ENCODE measurements around the gene HYCC1. TPM values are rescaled to one million over a fixed set of nuclear protein-coding genes. Genes with fewer than 3 reads are reported as not detected.

The HYCC1 gene
- total RNA-seq, 1 experiment from 2014 or later = 125 TPM

DNA sequence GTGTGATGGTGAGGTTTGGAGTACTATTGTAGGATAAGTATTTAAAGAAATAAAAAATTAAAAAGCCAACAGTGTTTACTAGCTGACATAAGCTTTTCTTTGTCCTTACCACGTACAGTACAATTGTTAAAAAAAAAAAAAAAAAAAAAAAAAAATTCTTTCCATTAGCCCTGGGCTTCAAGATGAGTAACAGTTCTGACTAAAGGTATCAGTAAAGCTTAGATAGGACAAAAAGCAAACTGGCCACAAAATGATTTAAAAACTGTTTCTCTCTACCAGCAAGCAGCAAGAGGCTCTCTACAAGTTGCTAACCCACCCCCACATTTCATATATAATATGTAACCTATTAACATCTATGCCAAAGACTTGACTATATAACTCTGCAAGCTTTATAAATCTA lies 17.5 kb downstream of the HYCC1 start:
- no peak overlapping the region for H3K4me3 Mint-ChIP-seq
- ChIA-PET CTCF (interaction anchor here (0.6 to 1.9 kb wide), 2 partner anchors 59 to 128 kb away, joined by 5 to 6 read pairs; no protein-coding TSS in a partner anchor), POLR2A (interaction anchor here (0.6 kb wide), 1 partner anchor 1040 kb away, joined by 3 read pairs; no protein-coding TSS in a partner anchor)
- H3K27me3 Mint-ChIP-seq (ENCODE audit: low read depth) = no peaks in the 10 kb centered on the region
- no peaks in the 10 kb centered on the region for H3K36me3 Mint-ChIP-seq
- no peak overlapping the region for H3K27ac Mint-ChIP-seq
- H3K9me3 Mint-ChIP-seq = no peaks in the 10 kb centered on the region
- H3K4me1 Mint-ChIP-seq = peaks cover 68% of the 10 kb centered on the region
- DNase-seq (ENCODE audit: low spot score) (no peak), ATAC-seq (no peak)
- TF ChIP-seq ZNF121 (CRISPR knock-in tag; IDR thresholded peaks at IDR 0.05) = no peak
- TF ChIP-seq, protein P1, sequence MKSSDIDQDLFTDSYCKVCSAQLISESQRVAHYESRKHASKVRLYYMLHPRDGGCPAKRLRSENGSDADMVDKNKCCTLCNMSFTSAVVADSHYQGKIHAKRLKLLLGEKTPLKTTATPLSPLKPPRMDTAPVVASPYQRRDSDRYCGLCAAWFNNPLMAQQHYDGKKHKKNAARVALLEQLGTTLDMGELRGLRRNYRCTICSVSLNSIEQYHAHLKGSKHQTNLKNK (CRISPR knock-in tag; IDR thresholded peaks at IDR 0.05) = no peak
- TF ChIP-seq, protein P2, sequence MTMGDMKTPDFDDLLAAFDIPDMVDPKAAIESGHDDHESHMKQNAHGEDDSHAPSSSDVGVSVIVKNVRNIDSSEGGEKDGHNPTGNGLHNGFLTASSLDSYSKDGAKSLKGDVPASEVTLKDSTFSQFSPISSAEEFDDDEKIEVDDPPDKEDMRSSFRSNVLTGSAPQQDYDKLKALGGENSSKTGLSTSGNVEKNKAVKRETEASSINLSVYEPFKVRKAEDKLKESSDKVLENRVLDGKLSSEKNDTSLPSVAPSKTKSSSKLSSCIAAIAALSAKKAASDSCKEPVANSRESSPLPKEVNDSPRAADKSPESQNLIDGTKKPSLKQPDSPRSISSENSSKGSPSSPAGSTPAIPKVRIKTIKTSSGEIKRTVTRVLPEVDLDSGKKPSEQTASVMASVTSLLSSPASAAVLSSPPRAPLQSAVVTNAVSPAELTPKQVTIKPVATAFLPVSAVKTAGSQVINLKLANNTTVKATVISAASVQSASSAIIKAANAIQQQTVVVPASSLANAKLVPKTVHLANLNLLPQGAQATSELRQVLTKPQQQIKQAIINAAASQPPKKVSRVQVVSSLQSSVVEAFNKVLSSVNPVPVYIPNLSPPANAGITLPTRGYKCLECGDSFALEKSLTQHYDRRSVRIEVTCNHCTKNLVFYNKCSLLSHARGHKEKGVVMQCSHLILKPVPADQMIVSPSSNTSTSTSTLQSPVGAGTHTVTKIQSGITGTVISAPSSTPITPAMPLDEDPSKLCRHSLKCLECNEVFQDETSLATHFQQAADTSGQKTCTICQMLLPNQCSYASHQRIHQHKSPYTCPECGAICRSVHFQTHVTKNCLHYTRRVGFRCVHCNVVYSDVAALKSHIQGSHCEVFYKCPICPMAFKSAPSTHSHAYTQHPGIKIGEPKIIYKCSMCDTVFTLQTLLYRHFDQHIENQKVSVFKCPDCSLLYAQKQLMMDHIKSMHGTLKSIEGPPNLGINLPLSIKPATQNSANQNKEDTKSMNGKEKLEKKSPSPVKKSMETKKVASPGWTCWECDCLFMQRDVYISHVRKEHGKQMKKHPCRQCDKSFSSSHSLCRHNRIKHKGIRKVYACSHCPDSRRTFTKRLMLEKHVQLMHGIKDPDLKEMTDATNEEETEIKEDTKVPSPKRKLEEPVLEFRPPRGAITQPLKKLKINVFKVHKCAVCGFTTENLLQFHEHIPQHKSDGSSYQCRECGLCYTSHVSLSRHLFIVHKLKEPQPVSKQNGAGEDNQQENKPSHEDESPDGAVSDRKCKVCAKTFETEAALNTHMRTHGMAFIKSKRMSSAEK (CRISPR knock-in tag; IDR thresholded peaks at IDR 0.05; ENCODE audit: borderline replicate concordance) = no peak
- TF ChIP-seq CREB1 (CRISPR knock-in tag; IDR thresholded peaks at IDR 0.05) = no peak
- TF ChIP-seq, protein P3, sequence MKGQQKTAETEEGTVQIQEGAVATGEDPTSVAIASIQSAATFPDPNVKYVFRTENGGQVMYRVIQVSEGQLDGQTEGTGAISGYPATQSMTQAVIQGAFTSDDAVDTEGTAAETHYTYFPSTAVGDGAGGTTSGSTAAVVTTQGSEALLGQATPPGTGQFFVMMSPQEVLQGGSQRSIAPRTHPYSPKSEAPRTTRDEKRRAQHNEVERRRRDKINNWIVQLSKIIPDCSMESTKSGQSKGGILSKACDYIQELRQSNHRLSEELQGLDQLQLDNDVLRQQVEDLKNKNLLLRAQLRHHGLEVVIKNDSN (CRISPR knock-in tag; IDR thresholded peaks at IDR 0.05) = no peak
- TF ChIP-seq TP53 (CRISPR knock-in tag; IDR thresholded peaks at IDR 0.05) = no peak
- TF ChIP-seq TEAD4 (CRISPR knock-in tag; IDR thresholded peaks at IDR 0.05) = no peak
- TF ChIP-seq, protein P4, sequence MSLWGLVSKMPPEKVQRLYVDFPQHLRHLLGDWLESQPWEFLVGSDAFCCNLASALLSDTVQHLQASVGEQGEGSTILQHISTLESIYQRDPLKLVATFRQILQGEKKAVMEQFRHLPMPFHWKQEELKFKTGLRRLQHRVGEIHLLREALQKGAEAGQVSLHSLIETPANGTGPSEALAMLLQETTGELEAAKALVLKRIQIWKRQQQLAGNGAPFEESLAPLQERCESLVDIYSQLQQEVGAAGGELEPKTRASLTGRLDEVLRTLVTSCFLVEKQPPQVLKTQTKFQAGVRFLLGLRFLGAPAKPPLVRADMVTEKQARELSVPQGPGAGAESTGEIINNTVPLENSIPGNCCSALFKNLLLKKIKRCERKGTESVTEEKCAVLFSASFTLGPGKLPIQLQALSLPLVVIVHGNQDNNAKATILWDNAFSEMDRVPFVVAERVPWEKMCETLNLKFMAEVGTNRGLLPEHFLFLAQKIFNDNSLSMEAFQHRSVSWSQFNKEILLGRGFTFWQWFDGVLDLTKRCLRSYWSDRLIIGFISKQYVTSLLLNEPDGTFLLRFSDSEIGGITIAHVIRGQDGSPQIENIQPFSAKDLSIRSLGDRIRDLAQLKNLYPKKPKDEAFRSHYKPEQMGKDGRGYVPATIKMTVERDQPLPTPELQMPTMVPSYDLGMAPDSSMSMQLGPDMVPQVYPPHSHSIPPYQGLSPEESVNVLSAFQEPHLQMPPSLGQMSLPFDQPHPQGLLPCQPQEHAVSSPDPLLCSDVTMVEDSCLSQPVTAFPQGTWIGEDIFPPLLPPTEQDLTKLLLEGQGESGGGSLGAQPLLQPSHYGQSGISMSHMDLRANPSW (CRISPR knock-in tag; conservative IDR thresholded peaks at IDR 0.05; ENCODE audit: low read depth) = no peak
- TF ChIP-seq ELF4 (CRISPR knock-in tag; IDR thresholded peaks at IDR 0.05; ENCODE audit: low read depth) = no peak
- TF ChIP-seq, protein P5, sequence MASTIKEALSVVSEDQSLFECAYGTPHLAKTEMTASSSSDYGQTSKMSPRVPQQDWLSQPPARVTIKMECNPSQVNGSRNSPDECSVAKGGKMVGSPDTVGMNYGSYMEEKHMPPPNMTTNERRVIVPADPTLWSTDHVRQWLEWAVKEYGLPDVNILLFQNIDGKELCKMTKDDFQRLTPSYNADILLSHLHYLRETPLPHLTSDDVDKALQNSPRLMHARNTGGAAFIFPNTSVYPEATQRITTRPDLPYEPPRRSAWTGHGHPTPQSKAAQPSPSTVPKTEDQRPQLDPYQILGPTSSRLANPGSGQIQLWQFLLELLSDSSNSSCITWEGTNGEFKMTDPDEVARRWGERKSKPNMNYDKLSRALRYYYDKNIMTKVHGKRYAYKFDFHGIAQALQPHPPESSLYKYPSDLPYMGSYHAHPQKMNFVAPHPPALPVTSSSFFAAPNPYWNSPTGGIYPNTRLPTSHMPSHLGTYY (CRISPR knock-in tag; IDR thresholded peaks at IDR 0.05) = no peak
- no peak for TF ChIP-seq ZNF263 (CRISPR knock-in tag; IDR thresholded peaks at IDR 0.05; ENCODE audit: low read depth)
- no peak for TF ChIP-seq KAT7 (CRISPR knock-in tag; IDR thresholded peaks at IDR 0.05; ENCODE audit: borderline replicate concordance)
- TF ChIP-seq, protein P6, sequence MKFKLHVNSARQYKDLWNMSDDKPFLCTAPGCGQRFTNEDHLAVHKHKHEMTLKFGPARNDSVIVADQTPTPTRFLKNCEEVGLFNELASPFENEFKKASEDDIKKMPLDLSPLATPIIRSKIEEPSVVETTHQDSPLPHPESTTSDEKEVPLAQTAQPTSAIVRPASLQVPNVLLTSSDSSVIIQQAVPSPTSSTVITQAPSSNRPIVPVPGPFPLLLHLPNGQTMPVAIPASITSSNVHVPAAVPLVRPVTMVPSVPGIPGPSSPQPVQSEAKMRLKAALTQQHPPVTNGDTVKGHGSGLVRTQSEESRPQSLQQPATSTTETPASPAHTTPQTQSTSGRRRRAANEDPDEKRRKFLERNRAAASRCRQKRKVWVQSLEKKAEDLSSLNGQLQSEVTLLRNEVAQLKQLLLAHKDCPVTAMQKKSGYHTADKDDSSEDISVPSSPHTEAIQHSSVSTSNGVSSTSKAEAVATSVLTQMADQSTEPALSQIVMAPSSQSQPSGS (CRISPR knock-in tag; IDR thresholded peaks at IDR 0.05; ENCODE audit: borderline replicate concordance, low read depth) = no peak
- TF ChIP-seq, protein P7, sequence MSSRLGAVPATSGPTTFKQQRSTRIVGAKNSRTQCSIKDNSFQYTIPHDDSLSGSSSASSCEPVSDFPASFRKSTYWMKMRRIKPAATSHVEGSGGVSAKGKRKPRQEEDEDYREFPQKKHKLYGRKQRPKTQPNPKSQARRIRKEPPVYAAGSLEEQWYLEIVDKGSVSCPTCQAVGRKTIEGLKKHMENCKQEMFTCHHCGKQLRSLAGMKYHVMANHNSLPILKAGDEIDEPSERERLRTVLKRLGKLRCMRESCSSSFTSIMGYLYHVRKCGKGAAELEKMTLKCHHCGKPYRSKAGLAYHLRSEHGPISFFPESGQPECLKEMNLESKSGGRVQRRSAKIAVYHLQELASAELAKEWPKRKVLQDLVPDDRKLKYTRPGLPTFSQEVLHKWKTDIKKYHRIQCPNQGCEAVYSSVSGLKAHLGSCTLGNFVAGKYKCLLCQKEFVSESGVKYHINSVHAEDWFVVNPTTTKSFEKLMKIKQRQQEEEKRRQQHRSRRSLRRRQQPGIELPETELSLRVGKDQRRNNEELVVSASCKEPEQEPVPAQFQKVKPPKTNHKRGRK (CRISPR knock-in tag; IDR thresholded peaks at IDR 0.05; ENCODE audit: borderline replicate concordance) = no peak

All from WTC11 (cell line).